HG02970 (cell line): ENCODE measurements around the gene ASCL2.

Experiments
- ATAC-seq: cut with Tn5 transposase; IDR thresholded peaks from one replicate; pipeline ENCODE4 v1.9.1; 2021; ENCODE audit warnings: mild to moderate bottlenecking, moderate library complexity, moderate number of reproducible peaks; ENCODE audit not compliant: unreplicated experiment, low FRiP score

ASCL2 gene

GRCh38 chr11:2275334-2276279 lies 5.2 kb upstream of the ASCL2 start:
- no peak for ATAC-seq

DNA sequence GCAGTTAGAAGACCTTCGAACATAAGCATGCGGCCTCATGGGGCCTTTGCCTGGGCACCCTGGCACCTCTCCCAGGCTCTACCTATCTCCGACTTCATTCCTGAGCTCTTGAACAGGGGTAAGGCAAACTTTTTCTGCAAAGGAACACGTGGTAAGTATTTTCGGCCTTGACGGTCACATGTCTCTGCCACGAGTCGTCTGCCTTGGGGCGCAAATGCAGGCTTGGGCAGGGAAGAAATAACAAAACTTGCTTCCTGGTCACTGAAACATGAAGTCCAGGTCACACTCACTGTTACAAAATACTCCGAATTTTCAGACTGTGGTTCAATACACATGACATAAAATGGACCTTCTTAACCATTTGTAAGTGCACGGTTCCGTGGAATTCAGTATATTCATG lies 3.4 kb upstream of the ASCL2 start:
- no peak for ATAC-seq

GRCh38 chr11:2273311-2273710 lies 2.9 kb upstream of the ASCL2 start:
- ATAC-seq: no peak

DNA sequence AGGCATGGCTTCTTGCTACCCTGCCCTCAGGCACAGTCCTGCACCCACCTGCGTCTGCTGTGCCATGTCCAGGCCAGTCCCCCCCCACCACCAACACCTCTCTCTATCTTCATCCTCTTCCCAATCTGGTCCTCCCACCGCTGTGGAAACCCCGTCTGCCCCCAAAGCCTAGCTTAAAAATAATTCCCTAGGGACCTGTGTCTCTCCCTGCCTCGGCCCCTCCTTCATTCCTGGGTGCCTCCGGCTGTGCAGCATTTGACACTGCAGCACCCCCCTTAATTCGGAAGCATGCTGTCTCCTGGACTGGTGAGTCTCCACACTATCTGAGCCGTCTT lies 2.5 kb upstream of the ASCL2 start:
- no peak for ATAC-seq

DNA sequence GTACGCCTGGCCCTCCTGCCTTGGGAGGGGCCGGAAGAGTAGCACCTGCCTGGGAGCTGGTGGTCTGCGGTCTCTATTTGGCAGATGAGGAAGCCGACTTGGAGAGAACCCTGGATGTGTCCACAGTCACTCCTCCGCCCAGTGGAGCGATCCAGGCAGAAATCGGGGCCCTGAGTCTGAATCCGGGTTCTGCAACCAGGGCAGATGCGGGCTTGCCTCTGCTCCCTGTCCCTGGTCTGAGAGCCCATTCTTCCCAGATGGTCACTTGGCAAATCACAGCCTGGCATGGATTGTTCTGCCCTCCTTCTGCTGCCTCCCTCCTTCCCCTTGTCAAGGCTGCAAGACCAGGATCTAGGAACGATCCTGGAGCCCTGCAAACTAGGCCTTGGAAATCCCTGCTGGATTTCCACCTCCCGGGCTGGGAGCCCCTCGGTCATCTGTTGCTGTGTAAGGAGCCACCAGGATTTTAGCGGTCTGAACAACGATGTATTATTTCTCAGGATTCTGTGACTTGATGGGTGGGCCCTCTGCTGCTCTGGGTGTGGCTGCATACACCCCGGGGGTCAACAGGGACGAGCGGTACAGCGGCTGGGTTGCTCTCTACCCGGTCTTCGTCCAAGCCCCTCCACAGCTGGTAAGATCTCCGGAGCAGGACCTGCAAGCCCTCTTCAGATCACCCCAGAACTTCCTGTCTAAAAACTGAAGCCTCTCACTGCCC lies 2.0 kb upstream of the ASCL2 start:
- no peak for ATAC-seq

DNA sequence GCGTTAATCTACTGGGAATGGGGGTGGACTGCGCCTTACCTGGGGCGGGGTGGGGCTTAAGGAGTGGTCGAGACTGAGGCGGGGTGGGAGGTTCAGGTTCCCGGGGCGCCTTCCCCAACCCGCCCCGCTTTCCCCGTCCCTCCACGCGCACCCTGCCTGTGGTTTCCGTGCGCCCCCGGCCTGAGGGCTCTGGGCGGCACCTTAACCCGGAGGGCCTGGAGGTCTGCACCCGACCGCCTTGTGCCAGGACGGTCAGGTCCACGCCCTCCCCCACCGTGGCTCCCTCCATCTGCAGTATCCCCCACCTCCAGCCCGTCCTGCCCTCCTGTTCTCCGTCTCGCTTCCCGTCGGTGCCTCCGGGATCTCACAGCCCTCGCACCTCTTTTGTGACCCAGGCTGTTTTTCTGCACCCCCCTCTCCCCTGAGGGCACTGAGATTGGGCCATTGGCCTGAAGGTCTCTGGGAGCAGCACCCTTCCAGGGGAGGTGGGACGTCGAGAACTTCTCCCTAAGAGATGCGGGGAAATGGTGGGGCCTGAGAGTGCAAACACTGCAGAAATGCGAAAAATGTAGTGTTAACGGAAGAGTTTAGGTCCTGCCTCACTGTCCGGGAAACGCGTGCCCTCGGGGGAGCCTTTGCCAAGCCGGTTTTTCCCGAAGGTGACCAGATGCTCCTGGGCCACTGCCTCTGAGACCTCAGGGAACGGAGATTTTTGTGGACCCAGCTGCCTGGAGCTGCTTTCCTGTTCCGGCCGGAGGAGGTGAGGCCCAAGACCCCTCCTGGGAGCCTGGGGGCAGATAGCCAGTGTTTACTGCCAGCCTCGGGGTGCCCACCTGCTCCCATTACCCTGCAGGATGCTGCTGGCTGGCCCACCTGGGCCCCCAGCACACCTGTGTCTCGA lies 1.2 kb upstream of the ASCL2 start:
- no peak for ATAC-seq

- no peak for ATAC-seq
Measured at GRCh38 chr11:2271077-2271326, 614 bp upstream of the ASCL2 start.

GRCh38 chr11:2269601-2270321 lies 627 bp downstream of the ASCL2 start:
- no peak for ATAC-seq

GRCh38 chr11:2268729-2269600 lies 1.4 kb downstream of the ASCL2 start:
- no peak for ATAC-seq

- ATAC-seq: no peak
Measured at GRCh38 chr11:2267851-2268728, 2.3 kb downstream of the ASCL2 start.

DNA sequence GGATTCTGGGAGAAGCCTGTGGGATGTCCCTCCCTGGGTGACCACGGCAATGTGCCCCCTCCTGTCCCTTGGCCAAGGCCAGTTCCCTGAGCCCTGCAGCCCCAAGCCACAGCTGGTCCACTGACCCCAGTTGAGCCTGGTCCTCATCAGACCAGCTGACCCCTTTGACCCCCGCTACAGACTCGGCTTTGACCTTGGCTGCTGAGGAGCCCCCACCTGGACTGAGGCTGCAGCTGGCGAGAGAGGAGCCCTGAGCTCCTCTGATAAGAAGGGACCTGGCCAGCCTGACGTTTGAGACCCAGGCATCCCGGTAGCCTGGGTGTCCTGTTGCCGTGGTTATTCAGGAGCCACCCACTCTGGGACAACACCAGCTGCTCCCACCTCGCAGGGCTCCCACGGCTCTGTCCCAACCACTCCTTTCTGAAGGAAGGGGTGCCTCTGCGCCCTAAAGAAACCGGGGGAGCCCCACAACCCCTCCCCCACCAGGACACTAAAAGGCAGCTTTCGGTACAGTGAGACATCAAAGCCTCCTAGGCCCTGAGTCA lies 3.0 kb downstream of the ASCL2 start:
- ATAC-seq: no peak

DNA sequence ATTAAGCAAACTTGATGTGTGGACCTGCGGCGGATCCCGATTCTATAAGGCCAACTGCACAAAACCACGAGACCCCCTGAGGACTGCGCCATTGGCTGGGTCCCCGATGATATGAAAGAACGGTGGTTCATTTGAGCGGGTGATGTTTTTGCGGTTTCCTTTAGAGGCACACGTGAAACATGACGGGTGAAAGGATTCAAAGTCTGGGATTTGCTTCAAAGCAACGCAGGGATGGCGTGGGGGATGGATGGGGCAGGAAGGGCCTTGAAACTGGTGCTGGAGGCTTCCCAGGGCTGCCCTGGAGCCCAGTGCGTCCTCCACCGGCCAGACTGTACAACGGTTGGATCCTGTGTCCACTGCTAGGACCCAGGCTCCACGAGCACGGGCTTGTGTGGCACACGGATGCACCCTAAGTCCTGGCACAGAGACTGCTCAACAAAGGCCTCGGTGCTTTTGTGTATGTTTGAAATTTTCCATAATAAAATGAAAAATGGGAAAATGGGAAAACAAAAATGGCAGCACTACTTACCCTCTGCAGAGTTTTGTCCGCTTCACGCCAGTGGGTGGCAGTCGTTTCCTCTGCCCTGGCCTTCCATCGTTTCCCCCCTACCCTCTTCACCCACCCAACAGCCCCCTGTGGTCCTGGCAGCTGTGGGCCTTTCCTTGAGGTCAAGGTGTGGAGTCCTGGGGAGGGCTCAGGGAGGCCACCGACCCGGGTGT lies 3.6 kb downstream of the ASCL2 start:
- ATAC-seq: no peak

GRCh38 chr11:2265854-2266585 lies 4.4 kb downstream of the ASCL2 start:
- ATAC-seq: no peak

DNA sequence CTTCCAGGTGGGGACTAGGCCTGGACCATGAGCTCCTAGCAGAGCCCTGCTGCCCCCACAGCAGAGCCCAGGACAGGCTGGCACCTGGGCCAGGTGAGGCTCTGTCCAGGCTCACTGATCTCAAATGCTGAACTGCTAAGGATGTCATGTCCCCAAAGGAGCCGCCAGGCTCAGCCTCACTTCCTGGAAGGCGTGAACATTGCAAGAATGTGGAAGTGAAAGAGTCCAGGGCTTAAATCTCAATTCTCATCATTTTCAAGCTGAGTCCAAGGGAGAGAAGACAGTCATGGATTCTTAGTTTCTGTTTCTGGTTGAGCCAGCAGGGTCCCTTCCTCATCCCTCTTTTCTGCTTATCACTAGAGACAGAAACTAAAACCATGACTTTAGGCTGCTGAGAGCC lies 5.0 kb downstream of the ASCL2 start:
- no peak for ATAC-seq

- no peak for ATAC-seq
Measured at GRCh38 chr11:2264366-2265053, 5.9 kb downstream of the ASCL2 start.

GRCh38 chr11:2263724-2264360 lies 6.5 kb downstream of the ASCL2 start:
- ATAC-seq: no peak
